ENCODE results near the gene F2R. TPM values are rescaled to one million over a fixed set of nuclear protein-coding genes. Genes with fewer than 3 reads are reported as not detected.

Gene F2R
- total and polyA plus RNA-seq, 2 experiments from 2014 or later, result 15.0 to 26.0 TPM

- H3K79me2 ChIP-seq (replicated peaks; ENCODE audit: insufficient read depth), result peaks cover 55% of the 10 kb centered on the region
- Mint-ChIP-seq H3K4me3 (no peak overlapping the region), H3K27me3 (ENCODE audit: insufficient read depth, low read depth, poor library complexity) (peaks cover 3% of the 10 kb centered on the region), H3K36me3 (ENCODE audit: low read depth) (peaks cover 8% of the 10 kb centered on the region), H3K4me1 (peaks cover 8% of the 10 kb centered on the region), H3K27ac (no peak overlapping the region), H3K9me3 (peaks cover 3% of the 10 kb centered on the region; the same call in 2 of the 3 replicates)
- peaks cover 7% of the 10 kb centered on the region; the same call in 1 of the 2 replicates for H3K36me3 ChIP-seq (ENCODE audit: insufficient read depth)
- H2AFZ ChIP-seq, result no peak overlapping the region
- H4K20me1 ChIP-seq (replicated peaks; ENCODE audit: insufficient read depth), result peaks cover 3% of the 10 kb centered on the region; the same call in 1 of the 2 replicates
- TF ChIP-seq ZNF331 (CRISPR knock-in tag; IDR thresholded peaks at IDR 0.05; ENCODE audit: low read depth), result no peak
- TF ChIP-seq CTCF (conservative IDR thresholded peaks at IDR 0.05; ENCODE audit: low read depth in 2 of 2), result no peak
- no peak for TF ChIP-seq ZNF462 (CRISPR knock-in tag; IDR thresholded peaks at IDR 0.05)
- no peak for TF ChIP-seq ZNF114 (CRISPR knock-in tag; IDR thresholded peaks at IDR 0.05)
- TF ChIP-seq, protein P1, sequence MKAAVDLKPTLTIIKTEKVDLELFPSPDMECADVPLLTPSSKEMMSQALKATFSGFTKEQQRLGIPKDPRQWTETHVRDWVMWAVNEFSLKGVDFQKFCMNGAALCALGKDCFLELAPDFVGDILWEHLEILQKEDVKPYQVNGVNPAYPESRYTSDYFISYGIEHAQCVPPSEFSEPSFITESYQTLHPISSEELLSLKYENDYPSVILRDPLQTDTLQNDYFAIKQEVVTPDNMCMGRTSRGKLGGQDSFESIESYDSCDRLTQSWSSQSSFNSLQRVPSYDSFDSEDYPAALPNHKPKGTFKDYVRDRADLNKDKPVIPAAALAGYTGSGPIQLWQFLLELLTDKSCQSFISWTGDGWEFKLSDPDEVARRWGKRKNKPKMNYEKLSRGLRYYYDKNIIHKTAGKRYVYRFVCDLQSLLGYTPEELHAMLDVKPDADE (IDR thresholded peaks at IDR 0.05), result no peak
- no peak for TF ChIP-seq EZH2 (IDR thresholded peaks at IDR 0.05; ENCODE audit: low read depth, unreplicated experiment)
- no peak for TF ChIP-seq JUNB (IDR thresholded peaks at IDR 0.05; ENCODE audit: unreplicated experiment)
- no peak for TF ChIP-seq REST (IDR thresholded peaks at IDR 0.05; ENCODE audit: unreplicated experiment)
- TF ChIP-seq STAT1 (IDR thresholded peaks at IDR 0.05; ENCODE audit: unreplicated experiment), result no peak
- no peak for TF ChIP-seq NANOG (IDR thresholded peaks at IDR 0.05; ENCODE audit: borderline replicate concordance)
- TF ChIP-seq POLR2AphosphoS5 (IDR thresholded peaks at IDR 0.05; ENCODE audit: low read depth), result no peak
- TF ChIP-seq EZH2phosphoT487 (IDR thresholded peaks at IDR 0.05; ENCODE audit: unreplicated experiment), result no peak
- no peak for TF ChIP-seq CREB1 (CRISPR knock-in tag; IDR thresholded peaks at IDR 0.05; ENCODE audit: low read depth)
- H3K9me2 ChIP-seq (ENCODE audit: insufficient read depth), result no peaks in the 10 kb centered on the region; the same call in 1 of the 2 replicates
- no peaks in the 10 kb centered on the region; the same call in 1 of the 2 replicates for H3K4me1 ChIP-seq (ENCODE audit: insufficient read depth)
- DNase-seq (ENCODE audit: low spot score) (no peak), ATAC-seq (no peak)
- no peaks in the 10 kb centered on the region for H3F3A ChIP-seq (replicated peaks; ENCODE audit: low read depth)
- no peak overlapping the region for H3K4me3 ChIP-seq
- no peak overlapping the region for H3K4me2 ChIP-seq
- no peak overlapping the region for H3K27ac ChIP-seq (ENCODE audit: low read depth)
- no peaks in the 10 kb centered on the region for H3K27me3 ChIP-seq (ENCODE audit: insufficient read depth)
Measured at GRCh38 chr5:76723266-76723665, 7.3 kb downstream of the F2R start.
